HCT116 (cell line): ENCODE results near the gene KCNN4. TPM values are rescaled to one million over a fixed set of nuclear protein-coding genes. Genes with fewer than 3 reads are reported as not detected.

ENCODE experiments used
- ATAC-seq: fragments of 200-7000 bp; cut with Tn5 transposase; 2 replicates; pipeline ENCODE4 v1.9.1; 2020; ENCODE audit warnings: mild to moderate bottlenecking, moderate library complexity
- BruUV-seq: library from RNA; stranded (reverse); fragments of 400-500 nt; replicated peaks from 2 replicates; lab custom pipeline; 2021; lab: Mats Ljungman, UMichigan
- CTCF ChIA-PET: fragments of 300-600 bp; sonication (Branson Sonifier 250); formaldehyde crosslinking; loops from one replicate; lab custom pipeline; 2021; ENCODE audit warnings: antibody characterized with exemption; lab: Charles Lee
- POLR2A ChIA-PET: fragments of 300-600, 350-600 bp; sonication (Branson Sonifier 250); formaldehyde crosslinking; loops from one replicate; lab custom pipeline; 2021; ENCODE audit warnings: antibody characterized with exemption; lab: Charles Lee
- RAD21 ChIA-PET, 2 experiments: fragments of 300-600 bp; sonication (Branson Sonifier 250); formaldehyde crosslinking; loops; one replicate each; lab custom pipeline; 2023; ENCODE audit warnings: low total read pairs in 2 of 2; ENCODE audit not compliant: uncharacterized antibody in 2 of 2, unreplicated experiment in 2 of 2, low non-redundant PET in 1 of 2; lab: Charles Lee
- DNase-seq: peaks from one replicate; pipeline ENCODE4 v3.0.0-alpha.2; 2010; ENCODE audit warnings: low read depth, low spot score
- H2AFZ ChIP-seq: fragments of 200-600 bp; shearing (Covaris generic), sonication (generic); 2 replicates; pipeline ENCODE4 v1.6.1; 2017; ENCODE audit warnings: low read depth, mixed run types, mixed read lengths, antibody characterized with exemption, low read length; ENCODE audit not compliant: poor library complexity, severe bottlenecking
- H3K27ac ChIP-seq: 2 replicates; pipeline ENCODE4 v1.5.1; 2012; ENCODE audit warnings: low read depth, low read length
- H3K27me3 ChIP-seq: fragments of 200-600 bp; sonication (generic); 2 replicates; pipeline ENCODE4 v1.6.1; 2016; ENCODE audit warnings: mixed run types, low read length, mixed read lengths; ENCODE audit not compliant: insufficient read depth
- H3K36me3 ChIP-seq, 2 experiments: fragments of 200-500 bp in 1 of 2; fragments of 200-600 bp in 1 of 2; sonication (Bioruptor generic) in 1 of 2; sonication (generic) in 1 of 2; 2 replicates each; pipeline versions ENCODE4 v1.5.1 to v1.6.1; 2014 to 2016; ENCODE audit warnings: low read length in 2 of 2, inconsistent platforms in 1 of 2, mixed read lengths in 1 of 2, mixed run types in 1 of 2; ENCODE audit not compliant: insufficient read depth in 2 of 2, control insufficient read depth in 1 of 2
- H3K4me1 ChIP-seq, 2 experiments: fragments of 200-600 bp in 1 of 2; sonication (generic) in 1 of 2; 2 replicates each; pipeline versions ENCODE4 v1.5.1 to v1.6.1; 2012 to 2017; ENCODE audit warnings: low read length in 2 of 2, inconsistent platforms in 1 of 2, mild to moderate bottlenecking in 1 of 2, mixed read lengths in 1 of 2, mixed run types in 1 of 2, moderate library complexity in 1 of 2; ENCODE audit not compliant: insufficient read depth in 2 of 2, control insufficient read depth in 1 of 2
- H3K4me2 ChIP-seq: fragments of 200-600 bp; sonication (generic); 2 replicates; pipeline ENCODE4 v1.6.1; 2017; ENCODE audit warnings: mixed run types, low read length, mixed read lengths
- H3K4me3 ChIP-seq, 2 experiments: fragments of 200-600 bp in 1 of 2; sonication (generic) in 1 of 2; replicated peaks in 1 of 2; 2 replicates each; pipeline ENCODE4 v1.5.1; 2011 to 2016; ENCODE audit warnings: low read length in 2 of 2, control low read depth in 1 of 2, low read depth in 1 of 2, mild to moderate bottlenecking in 1 of 2, mixed read lengths in 1 of 2, mixed run types in 1 of 2
- H3K79me2 ChIP-seq: fragments of 200-600 bp; sonication (generic); 2 replicates; pipeline ENCODE4 v1.6.1; 2017; ENCODE audit warnings: mild to moderate bottlenecking, mixed run types, low read length, moderate library complexity, mixed read lengths; ENCODE audit not compliant: insufficient read depth
- H3K9ac ChIP-seq: fragments of 200-600 bp; sonication (generic); 2 replicates; pipeline ENCODE4 v1.6.1; 2016; ENCODE audit warnings: low read length, mixed read lengths
- H3K9me2 ChIP-seq: fragments of 200-600 bp; sonication (generic), shearing (Covaris generic); 2 replicates; pipeline ENCODE4 v1.6.1; 2017; ENCODE audit warnings: mixed run types, mild to moderate bottlenecking, moderate library complexity; ENCODE audit not compliant: insufficient read depth
- H3K9me3 ChIP-seq, 2 experiments: fragments of 200-500 bp in 1 of 2; fragments of 200-600 bp in 1 of 2; sonication (Bioruptor generic) in 1 of 2; sonication (generic) in 1 of 2; 2 replicates each; pipeline ENCODE4 v1.6.1; 2014 to 2017; ENCODE audit warnings: low read length in 2 of 2, mixed read lengths in 2 of 2, inconsistent platforms in 1 of 2, low read depth in 1 of 2, mild to moderate bottlenecking in 1 of 2, mixed run types in 1 of 2, moderate library complexity in 1 of 2; ENCODE audit not compliant: control insufficient read depth in 1 of 2, insufficient read depth in 1 of 2
- H4K20me1 ChIP-seq: fragments of 200-600 bp; sonication (generic), shearing (Covaris generic); 2 replicates; pipeline ENCODE4 v1.6.1; 2017; ENCODE audit warnings: mixed run types, mild to moderate bottlenecking, moderate library complexity; ENCODE audit not compliant: insufficient read depth
- ATF3 ChIP-seq: IDR thresholded peaks from 2 replicates; pipeline ENCODE4 v1.6.1; 2012
- CBX3 ChIP-seq: IDR thresholded peaks from 2 replicates; pipeline ENCODE4 v1.6.1; 2012; ENCODE audit warnings: low read depth
- CEBPB ChIP-seq: IDR thresholded peaks from 2 replicates; pipeline ENCODE4 v1.6.1; 2012; ENCODE audit warnings: low read depth
- CTCF ChIP-seq, 3 experiments: fragments of 200-600 bp in 1 of 3; sonication (generic) in 1 of 3; IDR thresholded peaks in 2 of 3; conservative IDR thresholded peaks in 1 of 3; 2 replicates each; pipeline ENCODE4 v1.5.1; 2012 to 2017; ENCODE audit warnings: low read depth in 2 of 3, low read length in 2 of 3, antibody characterized with exemption in 1 of 3, borderline replicate concordance in 1 of 3, control low read depth in 1 of 3, mild to moderate bottlenecking in 1 of 3, mixed read lengths in 1 of 3, mixed run types in 1 of 3, moderate library complexity in 1 of 3; ENCODE audit not compliant: insufficient read depth in 1 of 3
- EGR1 ChIP-seq: IDR thresholded peaks from 2 replicates; pipeline ENCODE4 v1.6.1; 2012; ENCODE audit warnings: low read depth
- EZH2 ChIP-seq: fragments of 200-600 bp; sonication (generic); IDR thresholded peaks from 2 replicates; pipeline ENCODE4 v1.6.1; 2017; ENCODE audit warnings: antibody characterized with exemption, mixed run types
- EZH2phosphoT487 ChIP-seq: fragments of 200-600 bp; IDR thresholded peaks from 2 replicates; pipeline ENCODE4 v1.6.1; 2018; ENCODE audit warnings: antibody characterized with exemption, borderline replicate concordance
- FOSL1 ChIP-seq: IDR thresholded peaks from 2 replicates; pipeline ENCODE4 v1.6.1; 2012; ENCODE audit warnings: low read depth
- JUND ChIP-seq: IDR thresholded peaks from 2 replicates; pipeline ENCODE4 v1.6.1; 2012
- SIN3A ChIP-seq: IDR thresholded peaks from 2 replicates; pipeline ENCODE4 v1.6.1; 2012; ENCODE audit warnings: low read depth
- SP1 ChIP-seq: IDR thresholded peaks from 2 replicates; pipeline ENCODE4 v1.6.1; 2012; ENCODE audit warnings: low read depth
- YY1 ChIP-seq: IDR thresholded peaks from 2 replicates; pipeline ENCODE4 v1.6.1; 2011; ENCODE audit warnings: low read length, low read depth, moderate library complexity, mild to moderate bottlenecking; ENCODE audit not compliant: insufficient replicate concordance; ENCODE audit errors: extremely low read depth
- ZFX ChIP-seq: fragments of 450-650 bp; IDR thresholded peaks from 2 replicates; pipeline ENCODE4 v1.6.1; 2017
- intact Hi-C: fragments of 100-400 bp; cut with micrococcal nuclease; formaldehyde crosslinking; loops from 2 replicates; pipeline ENCODE4 v1.10.0; 2022
- total RNA-seq: library from RNA; stranded (reverse); gene quantifications from one replicate; pipeline ENCODE4 v1.2.1, GENCODE V29; 2021; ENCODE audit not compliant: unreplicated experiment
- TF ChIP-seq, protein P1 (sequence below): IDR thresholded peaks from 2 replicates; pipeline ENCODE4 v1.6.1; 2011; ENCODE audit warnings: mild to moderate bottlenecking, low read length, moderate library complexity; ENCODE audit not compliant: insufficient replicate concordance; ENCODE audit errors: extremely low read depth

Gene KCNN4
- total RNA-seq, 1 experiment from 2014 or later: 72.9 TPM

DNA sequence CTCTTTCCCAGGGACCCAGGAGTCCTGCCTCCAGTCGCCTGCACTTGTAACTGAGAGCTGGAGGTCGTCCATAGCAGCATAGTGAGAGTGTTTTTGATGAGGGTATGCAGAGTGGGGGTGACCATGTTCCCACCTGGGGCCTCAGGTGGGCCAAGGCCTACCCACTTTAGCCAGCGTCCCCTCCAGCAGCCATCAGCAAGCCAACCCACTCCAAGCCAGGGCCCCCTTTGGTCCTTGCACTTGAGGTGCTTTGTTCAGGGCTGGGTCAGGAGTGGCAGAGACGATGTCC is 14.1 kb downstream of the KCNN4 start:
- peak overlapping the region; percentile 98 for H3K27ac ChIP-seq
- no peak for ATAC-seq
- no peak overlapping the region for H3K4me3 ChIP-seq
- no peaks in the 10 kb centered on the region for H3K27me3 ChIP-seq
- H2AFZ ChIP-seq: no peak overlapping the region
- TF ChIP-seq CTCF (IDR thresholded peaks at IDR 0.05 in 2 of 3, conservative IDR thresholded peaks at IDR 0.05 in 1 of 3; ENCODE audit: borderline replicate concordance in 1 of 3, insufficient read depth in 1 of 3, low read depth in 2 of 3, low read length in 2 of 3): 0 out of 6 replicates have a peak, but pooled peaks of 1 of the 3 experiments have one; percentile 23
- TF ChIP-seq EZH2phosphoT487: no peak
- intact Hi-C loops: loop anchor here (1.0 kb wide), 1 partner anchor 19 kb away; no protein-coding TSS in a partner anchor
- H4K20me1 ChIP-seq: no peaks in the 10 kb centered on the region
- peak overlapping the region; percentile 80 for H3K9ac ChIP-seq
- no TSS peak for BruUV-seq
- peaks cover 3% of the 10 kb centered on the region; the same call in 1 of the 2 replicates for H3K79me2 ChIP-seq
- no peaks in the 10 kb centered on the region for H3K9me2 ChIP-seq
- peaks cover 23 to 48% of the 10 kb centered on the region in 2 experiments for H3K36me3 ChIP-seq
- POLR2A ChIA-PET: interaction anchor here (0.7 to 5.4 kb wide), 4 partner anchors 11 to 98 kb away, joined by 3 to 60 read pairs (median 9); partner anchors contain the start of gene SMG9
- no peaks in the 10 kb centered on the region for H3K9me3 ChIP-seq
- CTCF ChIA-PET: interaction anchor here (0.9 to 4.5 kb wide), 11 partner anchors 10 to 212 kb away, joined by 3 to 46 read pairs (median 7); partner anchors contain the start of genes IRGQ, KCNN4, PLAUR and SMG9
- H3K4me1 ChIP-seq: peaks cover 53 to 70% of the 10 kb centered on the region in 2 experiments
- RAD21 ChIA-PET: interaction anchor here (1.3 to 1.4 kb wide), 2 partner anchors 10 to 18 kb away, joined by 5 to 6 read pairs; no protein-coding TSS in a partner anchor
- H3K4me2 ChIP-seq: peak overlapping the region; percentile 74
- DNase-seq: no peak

GRCh38 chr19:43765109-43765876 is 15.5 kb downstream of the KCNN4 start:
- ChIA-PET POLR2A (interaction anchor here (0.8 to 5.4 kb wide), 8 partner anchors 10 to 880 kb away, joined by 3 to 60 read pairs (median 4); partner anchors contain the start of genes ETHE1 and SMG9), CTCF (interaction anchor here (1.0 to 4.5 kb wide), 8 partner anchors 9 to 97 kb away, joined by 3 to 46 read pairs (median 12); partner anchors contain the start of genes PLAUR and SMG9), RAD21 (interaction anchor here (0.5 to 2.1 kb wide), 7 partner anchors 11 to 20 kb away, joined by 3 to 7 read pairs (median 4); partner anchors contain the start of gene SMG9 (in 1 of the 2))
- H3K79me2 ChIP-seq: no peaks in the 10 kb centered on the region; the same call in 1 of the 2 replicates
- no peaks in the 10 kb centered on the region for H3K9me3 ChIP-seq
- H2AFZ ChIP-seq: no peak overlapping the region
- peak overlapping the region; percentile 80 for H3K9ac ChIP-seq
- intact Hi-C loops: loop anchor here (1.0 kb wide), 1 partner anchor 9 kb away; no protein-coding TSS in a partner anchor
- BruUV-seq: TSS peak; percentile 90
- peak overlapping the region; percentile 74 for H3K4me2 ChIP-seq
- peak overlapping the region; percentile 98 for H3K27ac ChIP-seq
- H4K20me1 ChIP-seq: no peaks in the 10 kb centered on the region
- peak overlapping the region in 1 of 2 experiments; percentile 12; a peak in 2 of 4 replicates for H3K4me3 ChIP-seq
- H3K4me1 ChIP-seq: peaks cover 67 to 84% of the 10 kb centered on the region in 2 experiments
- peaks cover 16 to 35% of the 10 kb centered on the region in 2 experiments for H3K36me3 ChIP-seq
- no peaks in the 10 kb centered on the region for H3K9me2 ChIP-seq
- no peaks in the 10 kb centered on the region for H3K27me3 ChIP-seq
- peak; percentile 80 for ATAC-seq
- DNase-seq: peak; percentile 93
- TF ChIP-seq SIN3A: peak; percentile 57; the same call in 1 of the 2 replicates
- TF ChIP-seq CEBPB: no peak
- TF ChIP-seq ATF3: no peak
- peak; percentile 93 for TF ChIP-seq FOSL1
- TF ChIP-seq JUND: peak; percentile 97
- TF ChIP-seq SP1: peak; percentile 97
- TF ChIP-seq, protein P1, sequence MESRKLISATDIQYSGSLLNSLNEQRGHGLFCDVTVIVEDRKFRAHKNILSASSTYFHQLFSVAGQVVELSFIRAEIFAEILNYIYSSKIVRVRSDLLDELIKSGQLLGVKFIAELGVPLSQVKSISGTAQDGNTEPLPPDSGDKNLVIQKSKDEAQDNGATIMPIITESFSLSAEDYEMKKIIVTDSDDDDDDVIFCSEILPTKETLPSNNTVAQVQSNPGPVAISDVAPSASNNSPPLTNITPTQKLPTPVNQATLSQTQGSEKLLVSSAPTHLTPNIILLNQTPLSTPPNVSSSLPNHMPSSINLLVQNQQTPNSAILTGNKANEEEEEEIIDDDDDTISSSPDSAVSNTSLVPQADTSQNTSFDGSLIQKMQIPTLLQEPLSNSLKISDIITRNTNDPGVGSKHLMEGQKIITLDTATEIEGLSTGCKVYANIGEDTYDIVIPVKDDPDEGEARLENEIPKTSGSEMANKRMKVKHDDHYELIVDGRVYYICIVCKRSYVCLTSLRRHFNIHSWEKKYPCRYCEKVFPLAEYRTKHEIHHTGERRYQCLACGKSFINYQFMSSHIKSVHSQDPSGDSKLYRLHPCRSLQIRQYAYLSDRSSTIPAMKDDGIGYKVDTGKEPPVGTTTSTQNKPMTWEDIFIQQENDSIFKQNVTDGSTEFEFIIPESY: peak; percentile 60
- TF ChIP-seq ZFX: 0 out of 2 replicates have a peak, but pooled peaks have one; percentile 4
- TF ChIP-seq YY1: peak; percentile 66
- TF ChIP-seq EZH2: no peak
- peak; percentile 96 for TF ChIP-seq CBX3
- TF ChIP-seq EGR1: peak; percentile 76
